KOPT-K1 (cell line): ENCODE data around the gene MUC4.
"Not testable (repeated sequence)": the region's sequence is repeated elsewhere in the genome, so short reads cannot be mapped to it uniquely, and the experiment has no call there.

Experiments used
- H3K27ac ChIP-seq: fragments of 200-600 bp; sonication (generic); 2 replicates; pipeline ENCODE4 v1.5.1; 2016; ENCODE audit warnings: antibody characterized with exemption, mild to moderate bottlenecking, low read depth, low read length; ENCODE audit not compliant: poor library complexity, severe bottlenecking
- H3K36me3 ChIP-seq: fragments of 200-600 bp; sonication (generic); 2 replicates; pipeline ENCODE4 v1.5.1; 2017; ENCODE audit warnings: antibody characterized with exemption, mild to moderate bottlenecking, low read length, moderate library complexity; ENCODE audit not compliant: insufficient read depth
- H3K9me3 ChIP-seq: fragments of 200-600 bp; sonication (generic); 2 replicates; pipeline ENCODE4 v1.5.1; 2017; ENCODE audit warnings: antibody characterized with exemption, low read length, mild to moderate bottlenecking; ENCODE audit not compliant: insufficient read depth, poor library complexity, severe bottlenecking

MUC4 gene

GRCh38 chr3:195739561-195740111 lies 72.1 kb downstream of the MUC4 start:
- Histone ChIP-seq H3K36me3 (no peaks in the 10 kb centered on the region), H3K27ac (no peak overlapping the region), H3K9me3 (no peaks in the 10 kb centered on the region)

GRCh38 chr3:195738274-195739044 lies 73.3 kb downstream of the MUC4 start:
- H3K27ac ChIP-seq: no peak overlapping the region
- no peaks in the 10 kb centered on the region for H3K36me3 ChIP-seq
- no peaks in the 10 kb centered on the region for H3K9me3 ChIP-seq

- not testable (repeated sequence) for H3K9me3 ChIP-seq, H3K36me3 ChIP-seq, H3K27ac ChIP-seq
Measured at GRCh38 chr3:195737782-195738181, 73.9 kb downstream of the MUC4 start.

GRCh38 chr3:195736866-195737490 lies 74.8 kb downstream of the MUC4 start:
- no peaks in the 10 kb centered on the region for H3K36me3 ChIP-seq
- H3K9me3 ChIP-seq: no peaks in the 10 kb centered on the region
- H3K27ac ChIP-seq: no peak overlapping the region

- H3K36me3 ChIP-seq: no peaks in the 10 kb centered on the region
- H3K9me3 ChIP-seq: no peaks in the 10 kb centered on the region
Measured at GRCh38 chr3:195735036-195735695, 76.6 kb downstream of the MUC4 start.

GRCh38 chr3:195732940-195733339 lies 78.8 kb downstream of the MUC4 start:
- Histone ChIP-seq H3K36me3 (no peaks in the 10 kb centered on the region), H3K27ac (no peak overlapping the region)

More at GRCh38 chr3:195735036-195735695, 76.6 kb downstream of the MUC4 start:
- no peak overlapping the region for H3K27ac ChIP-seq

GRCh38 chr3:195731356-195731905 lies 80.3 kb downstream of the MUC4 start:
- Histone ChIP-seq H3K27ac (no peak overlapping the region), H3K36me3 (no peaks in the 10 kb centered on the region), H3K9me3 (no peaks in the 10 kb centered on the region)

More at GRCh38 chr3:195732940-195733339, 78.8 kb downstream of the MUC4 start:
- no peaks in the 10 kb centered on the region for H3K9me3 ChIP-seq

- Histone ChIP-seq H3K27ac (no peak overlapping the region), H3K36me3 (no peaks in the 10 kb centered on the region), H3K9me3 (no peaks in the 10 kb centered on the region)
Measured at GRCh38 chr3:195729476-195730251, 82.1 kb downstream of the MUC4 start.

- not testable (repeated sequence) for H3K36me3 ChIP-seq, H3K27ac ChIP-seq, H3K9me3 ChIP-seq
Measured at GRCh38 chr3:195728789-195729188, 82.9 kb downstream of the MUC4 start.

GRCh38 chr3:195727606-195728195 lies 84.0 kb downstream of the MUC4 start:
- H3K27ac ChIP-seq: no peak overlapping the region
- no peaks in the 10 kb centered on the region for H3K36me3 ChIP-seq
- no peaks in the 10 kb centered on the region for H3K9me3 ChIP-seq

- H3K27ac ChIP-seq, H3K9me3 ChIP-seq, H3K36me3 ChIP-seq: not testable (repeated sequence)
Measured at GRCh38 chr3:195725916-195726740, 85.6 kb downstream of the MUC4 start.

- H3K9me3 ChIP-seq, H3K27ac ChIP-seq, H3K36me3 ChIP-seq: not testable (repeated sequence)
Measured at GRCh38 chr3:195724363-195724762, 87.4 kb downstream of the MUC4 start.

- H3K9me3 ChIP-seq, H3K27ac ChIP-seq, H3K36me3 ChIP-seq: not testable (repeated sequence)
Measured at GRCh38 chr3:195722996-195723345, 88.8 kb downstream of the MUC4 start.
